Testis (tissue), 2 donors: ENCODE data around the gene FBN1.

Source experiments
- POLR2A ChIP-seq: fragments of 450-650 bp; IDR thresholded peaks from one replicate; pipeline ENCODE4 v1.6.1; 2017; ENCODE audit warnings: antibody characterized with exemption, mild to moderate bottlenecking, moderate library complexity
- TF ChIP-seq, protein P1 (sequence below), 3 experiments: fragments of 450-650 bp in 2 of 3; fragments of 200-600 bp in 1 of 3; sonication (generic) in 1 of 3; IDR thresholded peaks; one replicate each; pipeline ENCODE4 v1.5.1; 2016 to 2019; ENCODE audit warnings: antibody characterized with exemption in 3 of 3, mild to moderate bottlenecking in 2 of 3, moderate library complexity in 1 of 3

DNA sequence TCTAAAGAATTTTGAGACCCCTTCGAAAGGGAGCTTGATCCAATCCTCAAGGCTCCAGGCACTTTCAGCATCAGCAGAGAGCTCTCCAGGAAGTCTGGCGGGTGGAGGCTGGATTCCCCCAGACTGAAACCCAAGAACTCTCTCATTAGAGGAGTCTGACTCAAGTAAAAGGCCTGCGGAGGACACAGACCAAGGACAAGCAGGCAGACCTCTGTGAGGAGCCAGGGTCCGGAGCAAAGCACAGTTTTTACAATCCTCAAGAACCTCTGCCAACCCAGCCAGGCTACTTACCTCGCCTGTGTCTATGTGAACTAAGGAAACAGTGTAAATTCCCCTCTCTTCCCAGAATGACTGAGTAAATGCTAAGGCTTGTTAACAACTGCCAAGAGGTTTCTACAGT is 86.2 kb downstream of the FBN1 start:
- TF ChIP-seq, protein P1, sequence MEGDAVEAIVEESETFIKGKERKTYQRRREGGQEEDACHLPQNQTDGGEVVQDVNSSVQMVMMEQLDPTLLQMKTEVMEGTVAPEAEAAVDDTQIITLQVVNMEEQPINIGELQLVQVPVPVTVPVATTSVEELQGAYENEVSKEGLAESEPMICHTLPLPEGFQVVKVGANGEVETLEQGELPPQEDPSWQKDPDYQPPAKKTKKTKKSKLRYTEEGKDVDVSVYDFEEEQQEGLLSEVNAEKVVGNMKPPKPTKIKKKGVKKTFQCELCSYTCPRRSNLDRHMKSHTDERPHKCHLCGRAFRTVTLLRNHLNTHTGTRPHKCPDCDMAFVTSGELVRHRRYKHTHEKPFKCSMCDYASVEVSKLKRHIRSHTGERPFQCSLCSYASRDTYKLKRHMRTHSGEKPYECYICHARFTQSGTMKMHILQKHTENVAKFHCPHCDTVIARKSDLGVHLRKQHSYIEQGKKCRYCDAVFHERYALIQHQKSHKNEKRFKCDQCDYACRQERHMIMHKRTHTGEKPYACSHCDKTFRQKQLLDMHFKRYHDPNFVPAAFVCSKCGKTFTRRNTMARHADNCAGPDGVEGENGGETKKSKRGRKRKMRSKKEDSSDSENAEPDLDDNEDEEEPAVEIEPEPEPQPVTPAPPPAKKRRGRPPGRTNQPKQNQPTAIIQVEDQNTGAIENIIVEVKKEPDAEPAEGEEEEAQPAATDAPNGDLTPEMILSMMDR (IDR thresholded peaks at IDR 0.05), result no peak
- no peak for TF ChIP-seq POLR2A
